NT2/D1 (cell line): ENCODE data around the gene PTPRQ.

Experiments
- DNase-seq: peaks from one replicate; pipeline ENCODE4 v3.0.0-alpha.2; 2011; ENCODE audit warnings: low read depth, low spot score
- H3K27me3 ChIP-seq: 2 replicates; pipeline ENCODE4 v1.6.0; 2011; ENCODE audit warnings: mild to moderate bottlenecking; ENCODE audit not compliant: insufficient read length, insufficient read depth
- H3K36me3 ChIP-seq: 2 replicates; pipeline ENCODE4 v1.6.1; 2011; ENCODE audit warnings: mild to moderate bottlenecking, low read length, mixed read lengths; ENCODE audit not compliant: insufficient read depth, insufficient read length
- H3K4me1 ChIP-seq: 2 replicates; pipeline ENCODE4 v1.5.1; 2011; ENCODE audit not compliant: insufficient read depth, insufficient read length
- H3K4me3 ChIP-seq: 2 replicates; pipeline ENCODE4 v1.5.1; 2011; ENCODE audit warnings: low read depth; ENCODE audit not compliant: insufficient read length
- H3K9ac ChIP-seq: 2 replicates; pipeline ENCODE4 v1.6.0; 2011; ENCODE audit warnings: low read depth; ENCODE audit not compliant: insufficient read length
- H3K9me3 ChIP-seq: 2 replicates; pipeline ENCODE4 v1.5.1; 2011; ENCODE audit warnings: mild to moderate bottlenecking, low read length; ENCODE audit not compliant: insufficient read depth
- SUZ12 ChIP-seq: IDR thresholded peaks from 2 replicates; pipeline ENCODE4 v1.6.1; 2011; ENCODE audit not compliant: insufficient read length, insufficient read depth; ENCODE audit errors: extremely low read depth
- YY1 ChIP-seq: IDR thresholded peaks from 2 replicates; pipeline ENCODE4 v1.6.1; 2011; ENCODE audit not compliant: insufficient read length, insufficient read depth
- ZNF274 ChIP-seq: IDR thresholded peaks from 2 replicates; pipeline ENCODE4 v1.6.1; 2011; ENCODE audit warnings: mild to moderate bottlenecking, low read depth, low read length

Gene PTPRQ

GRCh38 chr12:80443974-80444666, at the start of gene PTPRQ:
Gene PTPRQ (plus strand): TSS chr12:80444235. CDS start chr12:80444346, 111 bp downstream.
- Histone ChIP-seq H3K9me3 (no peaks in the 10 kb centered on the region), H3K36me3 (no peaks in the 10 kb centered on the region), H3K9ac (no peak within 1 kb of the TSS), H3K27me3 (no peaks in the 10 kb centered on the region), H3K4me1 (no peaks in the 10 kb centered on the region), H3K4me3 (no peak within 1 kb of the TSS)
- TF ChIP-seq YY1 (no peak), SUZ12 (no peak), ZNF274 (no peak)
- DNase-seq: no peak

- Histone ChIP-seq H3K4me1 (no peaks in the 10 kb centered on the region), H3K27me3 (no peaks in the 10 kb centered on the region), H3K4me3 (no peak overlapping the region), H3K36me3 (no peaks in the 10 kb centered on the region), H3K9ac (no peak overlapping the region), H3K9me3 (no peaks in the 10 kb centered on the region)
- TF ChIP-seq SUZ12: no peak
- TF ChIP-seq YY1: no peak
- no peak for TF ChIP-seq ZNF274
- DNase-seq: no peak
These were observed 43.5 kb upstream of the PTPRQ start for GRCh38 chr12:80400571-80400991.

- no peak overlapping the region for H3K9ac ChIP-seq
- no peak for DNase-seq
- TF ChIP-seq YY1 (no peak), ZNF274 (no peak), SUZ12 (no peak)
- no peaks in the 10 kb centered on the region for H3K27me3 ChIP-seq
- no peaks in the 10 kb centered on the region for H3K4me1 ChIP-seq
- no peaks in the 10 kb centered on the region for H3K9me3 ChIP-seq
- H3K4me3 ChIP-seq: no peak overlapping the region
- no peaks in the 10 kb centered on the region for H3K36me3 ChIP-seq
These were observed 42.8 kb upstream of the PTPRQ start for GRCh38 chr12:80401191-80401590.

- no peak overlapping the region for H3K9ac ChIP-seq
- no peaks in the 10 kb centered on the region for H3K36me3 ChIP-seq
- H3K9me3 ChIP-seq: no peaks in the 10 kb centered on the region
- H3K4me3 ChIP-seq: no peak overlapping the region
- no peaks in the 10 kb centered on the region for H3K27me3 ChIP-seq
- no peak for TF ChIP-seq YY1
- TF ChIP-seq SUZ12: no peak
- no peak for TF ChIP-seq ZNF274
- no peak for DNase-seq
- H3K4me1 ChIP-seq: no peaks in the 10 kb centered on the region
These were observed 39.4 kb upstream of the PTPRQ start for GRCh38 chr12:80404629-80405028.

- DNase-seq: no peak
- H3K27me3 ChIP-seq: no peaks in the 10 kb centered on the region
- no peaks in the 10 kb centered on the region for H3K9me3 ChIP-seq
- H3K4me1 ChIP-seq: no peaks in the 10 kb centered on the region
- H3K4me3 ChIP-seq: no peak overlapping the region
- H3K9ac ChIP-seq: no peak overlapping the region
- TF ChIP-seq ZNF274: no peak
- no peak for TF ChIP-seq YY1
- no peak for TF ChIP-seq SUZ12
- no peaks in the 10 kb centered on the region for H3K36me3 ChIP-seq
These were observed 37.8 kb upstream of the PTPRQ start for GRCh38 chr12:80406253-80406652.

GRCh38 chr12:80411787-80412186, 32.2 kb upstream of the PTPRQ start:
- no peaks in the 10 kb centered on the region for H3K27me3 ChIP-seq
- no peak for DNase-seq
- H3K9ac ChIP-seq: no peak overlapping the region
- no peaks in the 10 kb centered on the region for H3K36me3 ChIP-seq
- H3K4me3 ChIP-seq: no peak overlapping the region
- no peak for TF ChIP-seq YY1
- TF ChIP-seq SUZ12: no peak
- no peak for TF ChIP-seq ZNF274
- H3K4me1 ChIP-seq: no peaks in the 10 kb centered on the region
- H3K9me3 ChIP-seq: no peaks in the 10 kb centered on the region

- peak; percentile 38 for DNase-seq
- TF ChIP-seq SUZ12: no peak
- TF ChIP-seq ZNF274: no peak
- TF ChIP-seq YY1: no peak
- no peaks in the 10 kb centered on the region for H3K27me3 ChIP-seq
These were observed 31.6 kb upstream of the PTPRQ start for GRCh38 chr12:80412343-80412953.

More at GRCh38 chr12:80412343-80412953, 31.6 kb upstream of the PTPRQ start:
- H3K4me3 ChIP-seq: no peak overlapping the region
- no peaks in the 10 kb centered on the region for H3K36me3 ChIP-seq
- no peaks in the 10 kb centered on the region for H3K9me3 ChIP-seq
- H3K4me1 ChIP-seq: no peaks in the 10 kb centered on the region
- H3K9ac ChIP-seq: no peak overlapping the region
